Caki2 (cell line): Measurements from ENCODE around the gene MBD3L5. TPM values are rescaled to one million over a fixed set of nuclear protein-coding genes. Genes with fewer than 3 reads are reported as not detected.

Experiments
- DNase-seq: peaks from one replicate; pipeline ENCODE4 v3.0.0-alpha.2; 2015; ENCODE audit warnings: low read depth
- in situ Hi-C: cut with HindIII; loops from 2 replicates; pipeline ENCODE4 v1.10.0; 2016; ENCODE audit warnings: low sequenced_read_pairs, low pct_unique_long_range_greater_than_20kb, mixed read lengths
- total RNA-seq: library from RNA; depleted of rRNA; stranded (reverse); fragments of >200 nt; shearing (Covaris generic); gene quantifications from 2 replicates; pipeline ENCODE4 v1.2.3, GENCODE V29; 2014; ENCODE audit warnings: low replicate concordance; rRNA removed

MBD3L5 gene
- total RNA-seq, 1 experiment from 2014 or later = not detected

DNA sequence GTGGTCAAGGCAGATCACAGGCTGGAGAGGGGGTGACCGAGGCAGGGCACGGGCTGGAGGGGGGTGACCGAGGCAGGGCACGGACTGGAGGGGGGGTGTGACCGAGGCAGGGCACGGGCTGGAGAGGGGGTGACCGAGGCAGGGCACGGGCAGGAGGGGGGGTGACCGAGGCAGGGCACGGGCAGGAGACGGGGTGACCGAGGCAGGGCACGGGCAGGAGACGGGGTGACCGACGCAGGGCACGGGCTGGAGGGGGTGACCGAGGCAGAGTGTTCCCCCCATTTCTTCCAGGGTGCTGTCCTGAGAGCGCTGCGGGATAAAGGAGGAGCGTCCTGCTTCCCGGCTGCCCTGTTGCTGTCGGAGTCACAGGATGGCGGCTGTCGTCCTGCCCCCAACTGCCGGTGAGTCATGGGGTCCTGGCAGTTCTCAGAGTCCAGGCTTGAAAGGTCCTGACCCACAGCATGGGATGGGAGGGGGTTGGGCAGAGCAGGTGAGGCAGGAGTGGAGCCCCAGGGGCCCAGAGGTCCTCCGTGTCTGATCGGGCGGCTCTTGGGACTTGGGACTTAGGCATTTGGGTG, 44.4 kb downstream of the MBD3L5 start:
- DNase-seq = no peak
- in situ Hi-C loops = no loop called here

DNA sequence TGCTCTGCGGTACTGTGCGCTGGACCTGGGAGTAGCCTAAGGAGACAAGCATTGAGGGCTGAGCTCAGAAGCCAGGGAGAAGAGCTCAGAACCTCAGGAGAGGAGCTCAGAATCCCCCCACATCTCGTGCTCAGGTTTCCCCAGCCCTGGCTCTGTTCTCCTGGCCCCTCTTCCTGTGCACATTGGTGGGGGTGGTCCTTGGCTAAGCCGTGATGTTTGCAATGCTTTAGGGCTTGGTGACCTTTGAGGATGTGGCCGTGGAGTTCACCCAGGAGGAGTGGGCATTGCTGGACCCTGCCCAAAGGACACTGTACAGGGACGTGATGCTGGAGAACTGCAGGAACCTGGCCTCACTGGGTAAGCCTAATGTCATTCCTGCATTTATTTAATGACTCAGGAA, 45.8 kb downstream of the MBD3L5 start:
- in situ Hi-C loops = no loop called here
- no peak for DNase-seq

DNA sequence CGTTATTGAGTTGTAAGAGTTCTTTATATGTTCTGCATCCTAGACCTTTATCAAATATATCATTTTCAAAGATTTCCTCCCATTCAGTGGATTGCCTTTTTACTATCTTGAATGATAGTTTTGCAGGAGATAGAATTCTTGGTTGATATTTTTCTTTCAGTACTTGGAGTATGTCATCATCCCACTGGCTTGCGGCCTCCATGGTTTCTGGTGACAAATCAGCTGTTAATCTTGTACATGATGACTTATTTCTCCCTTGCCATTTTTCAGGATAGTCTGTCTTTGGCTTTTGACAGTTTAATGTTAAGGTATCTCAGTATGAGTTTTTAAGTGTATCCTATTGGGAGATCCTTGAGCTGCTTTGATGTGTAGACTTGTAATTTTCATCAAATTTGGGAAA, 47.6 kb downstream of the MBD3L5 start:
- in situ Hi-C loops = no loop called here
- no peak for DNase-seq

Other genes starting within 250 kb of the MBD3L5 start
- gene ADGRE1, start 143.0 kb upstream of the MBD3L5 start, total RNA-seq = 11.4 and 15.0 TPM in 2 replicates
- gene MBD3L2B, start 9.1 kb upstream of the MBD3L5 start, total RNA-seq = not detected in 2 replicates
- not detected in 2 replicates for gene MBD3L4, start 9.6 kb downstream of the MBD3L5 start, total RNA-seq
- gene MBD3L2, start 18.7 kb downstream of the MBD3L5 start, total RNA-seq = not detected in 2 replicates
- not detected in 2 replicates for gene MBD3L3, start 28.1 kb downstream of the MBD3L5 start, total RNA-seq
- 1.6 and 3.1 TPM in 2 replicates for gene ZNF557, start 39.1 kb downstream of the MBD3L5 start, total RNA-seq